IPS-20b (cell line): ENCODE results near the gene SYCE1.
"Not testable (repeated sequence)": the region's sequence is repeated elsewhere in the genome, so short reads cannot be mapped to it uniquely, and the experiment has no call there.

Source experiments
- H3K27ac ChIP-seq: one replicate; pipeline ENCODE4 v1.5.1; 2013; ENCODE audit warnings: low read length
- H3K27me3 ChIP-seq: 2 replicates; pipeline ENCODE4 v1.6.1; 2013; ENCODE audit warnings: mild to moderate bottlenecking, low read length, inconsistent platforms; ENCODE audit not compliant: insufficient read depth
- H3K36me3 ChIP-seq: 2 replicates; pipeline ENCODE4 v1.6.1; 2013; ENCODE audit warnings: low read depth, mild to moderate bottlenecking, inconsistent platforms, low read length, moderate library complexity; ENCODE audit not compliant: insufficient read depth
- H3K4me1 ChIP-seq: 2 replicates; pipeline ENCODE4 v1.6.1; 2013; ENCODE audit warnings: mild to moderate bottlenecking, control low read depth, inconsistent platforms, low read length, moderate library complexity; ENCODE audit not compliant: insufficient read depth
- H3K4me3 ChIP-seq: 2 replicates; pipeline ENCODE4 v1.5.1; 2013; ENCODE audit warnings: mild to moderate bottlenecking, low read length, inconsistent platforms
- H3K9ac ChIP-seq: 2 replicates; pipeline ENCODE4 v1.6.1; 2013; ENCODE audit warnings: low read depth, mild to moderate bottlenecking, inconsistent platforms, low read length, moderate library complexity
- H3K9me3 ChIP-seq: 2 replicates; pipeline ENCODE4 v1.6.1; 2013; ENCODE audit warnings: mild to moderate bottlenecking, low read depth, low read length, inconsistent platforms; ENCODE audit not compliant: insufficient read depth

Gene SYCE1

GRCh38 chr10:133565441-133566294 lies at the start of gene SYCE1:
Gene SYCE1, minus strand, starts transcription at chr10:133565583. Its CDS starts 54 bp downstream, at chr10:133565529.
- H3K4me3 ChIP-seq = no peak within 1 kb of the TSS
- no peaks in the 10 kb centered on the region for H3K36me3 ChIP-seq
- no peak within 1 kb of the TSS for H3K27ac ChIP-seq
- H3K9ac ChIP-seq = no peak within 1 kb of the TSS
- H3K4me1 ChIP-seq = no peaks in the 10 kb centered on the region
- peaks cover 69% of the 10 kb centered on the region for H3K9me3 ChIP-seq
- H3K27me3 ChIP-seq = peaks cover 4% of the 10 kb centered on the region

- Histone ChIP-seq H3K36me3 (no peaks in the 10 kb centered on the region), H3K27ac (no peak overlapping the region), H3K4me1 (no peaks in the 10 kb centered on the region), H3K9ac (no peak overlapping the region), H3K9me3 (peaks cover 93% of the 10 kb centered on the region), H3K4me3 (no peak overlapping the region), H3K27me3 (no peaks in the 10 kb centered on the region)
Measured at GRCh38 chr10:133614830-133615580, 49.6 kb upstream of the SYCE1 start.

- peaks cover 93% of the 10 kb centered on the region for H3K9me3 ChIP-seq
- no peaks in the 10 kb centered on the region for H3K27me3 ChIP-seq
- no peak overlapping the region for H3K27ac ChIP-seq
- no peak overlapping the region for H3K9ac ChIP-seq
- no peak overlapping the region for H3K4me3 ChIP-seq
- H3K36me3 ChIP-seq = no peaks in the 10 kb centered on the region
- H3K4me1 ChIP-seq = no peaks in the 10 kb centered on the region
Measured at GRCh38 chr10:133613699-133614098, 48.3 kb upstream of the SYCE1 start.

DNA sequence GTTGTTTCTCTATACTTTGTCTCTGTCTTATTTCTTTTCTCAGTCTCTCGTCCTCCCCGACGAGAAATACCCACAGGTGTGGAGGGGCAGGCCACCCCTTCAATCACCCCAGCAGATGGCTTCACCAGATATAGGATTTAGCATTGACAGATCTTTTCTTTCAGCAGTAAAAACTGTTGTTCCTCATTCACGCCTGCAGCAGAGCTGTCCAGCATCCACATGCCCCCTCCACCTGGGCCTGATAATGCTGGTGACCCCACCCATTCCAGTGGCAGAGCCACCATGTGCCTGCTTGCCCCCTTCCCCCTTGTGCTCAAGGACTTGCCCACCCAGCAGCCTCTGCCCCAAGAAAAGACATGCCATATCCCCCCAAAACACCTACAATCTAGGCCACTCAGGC lies 45.7 kb upstream of the SYCE1 start:
- H3K9me3 ChIP-seq = peaks cover 93% of the 10 kb centered on the region
- H3K4me1 ChIP-seq = no peaks in the 10 kb centered on the region
- H3K27ac ChIP-seq = no peak overlapping the region
- no peaks in the 10 kb centered on the region for H3K27me3 ChIP-seq
- H3K9ac ChIP-seq = no peak overlapping the region
- H3K4me3 ChIP-seq = no peak overlapping the region
- no peaks in the 10 kb centered on the region for H3K36me3 ChIP-seq

DNA sequence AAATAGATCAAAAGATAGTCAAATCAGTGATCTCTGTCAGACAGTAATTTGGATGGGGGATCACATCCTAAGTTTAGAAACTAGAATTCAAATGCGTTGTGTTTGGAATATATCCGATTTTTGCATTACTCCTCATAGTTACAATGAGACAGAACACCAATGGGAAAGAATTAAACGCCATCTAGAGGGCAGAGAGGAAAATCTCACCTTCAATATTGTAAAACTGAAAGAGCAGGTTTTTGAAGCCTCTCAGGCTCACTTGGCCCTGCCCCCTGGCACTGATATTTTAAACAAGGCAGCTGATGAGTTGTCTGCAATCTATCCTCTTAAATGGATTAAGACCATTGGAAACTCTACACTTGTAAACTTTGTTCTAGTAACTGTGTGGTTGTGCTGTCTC lies 43.5 kb upstream of the SYCE1 start:
- Histone ChIP-seq H3K9me3 (peaks cover 93% of the 10 kb centered on the region), H3K27me3 (no peaks in the 10 kb centered on the region), H3K9ac (no peak overlapping the region)

GRCh38 chr10:133603434-133603833 lies 38.1 kb upstream of the SYCE1 start:
- not testable (repeated sequence) for H3K36me3 ChIP-seq, H3K27me3 ChIP-seq, H3K4me3 ChIP-seq, H3K9ac ChIP-seq, H3K27ac ChIP-seq, H3K4me1 ChIP-seq
- peaks cover 94% of the 10 kb centered on the region for H3K9me3 ChIP-seq

More for the DNA sequence above, 43.5 kb upstream of the SYCE1 start:
- Histone ChIP-seq H3K4me1 (no peaks in the 10 kb centered on the region), H3K36me3 (no peaks in the 10 kb centered on the region), H3K4me3 (no peak overlapping the region), H3K27ac (no peak overlapping the region)

DNA sequence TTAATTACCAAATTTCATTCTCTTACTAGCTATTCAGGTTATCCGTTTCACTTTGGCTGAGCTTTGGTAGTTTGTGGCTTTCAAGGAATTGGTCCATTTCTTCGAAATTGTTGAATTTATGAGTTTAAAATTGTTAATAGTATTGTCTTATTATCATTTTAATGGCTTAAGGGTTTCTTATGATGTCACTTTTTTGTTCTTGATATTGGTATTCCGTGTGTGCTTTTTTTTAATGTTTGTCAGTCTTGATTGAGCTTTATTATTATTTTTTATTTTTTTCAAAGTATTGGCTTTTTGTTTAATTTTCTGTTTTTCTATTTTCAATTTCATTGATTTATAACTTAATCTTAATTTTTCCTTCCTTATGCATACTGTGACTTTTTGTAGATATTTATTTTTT lies 35.3 kb upstream of the SYCE1 start:
- H3K36me3 ChIP-seq = no peaks in the 10 kb centered on the region
- H3K9me3 ChIP-seq = peaks cover 94% of the 10 kb centered on the region
- H3K4me1 ChIP-seq = no peaks in the 10 kb centered on the region
- H3K4me3 ChIP-seq = no peak overlapping the region
- H3K27ac ChIP-seq = no peak overlapping the region
- no peaks in the 10 kb centered on the region for H3K27me3 ChIP-seq
- H3K9ac ChIP-seq = no peak overlapping the region

GRCh38 chr10:133599869-133600268 lies 34.5 kb upstream of the SYCE1 start:
- not testable (repeated sequence) for H3K27ac ChIP-seq, H3K4me3 ChIP-seq, H3K9ac ChIP-seq, H3K27me3 ChIP-seq, H3K36me3 ChIP-seq, H3K4me1 ChIP-seq
- H3K9me3 ChIP-seq = peaks cover 94% of the 10 kb centered on the region

- Histone ChIP-seq H3K4me1 (no peaks in the 10 kb centered on the region), H3K36me3 (no peaks in the 10 kb centered on the region), H3K9me3 (peaks cover 97% of the 10 kb centered on the region), H3K27ac (no peak overlapping the region), H3K27me3 (no peaks in the 10 kb centered on the region), H3K9ac (no peak overlapping the region), H3K4me3 (no peak overlapping the region)
Measured at GRCh38 chr10:133592716-133593115, 27.3 kb upstream of the SYCE1 start.

- H3K4me1 ChIP-seq = no peaks in the 10 kb centered on the region
- H3K9ac ChIP-seq = no peak overlapping the region
- H3K36me3 ChIP-seq = no peaks in the 10 kb centered on the region
- no peak overlapping the region for H3K27ac ChIP-seq
- no peaks in the 10 kb centered on the region for H3K27me3 ChIP-seq
- H3K4me3 ChIP-seq = no peak overlapping the region
- H3K9me3 ChIP-seq = peaks cover 91% of the 10 kb centered on the region
Measured at GRCh38 chr10:133590970-133591359, 25.6 kb upstream of the SYCE1 start.

GRCh38 chr10:133590226-133590969 lies 25.0 kb upstream of the SYCE1 start:
- Histone ChIP-seq H3K27ac (no peak overlapping the region), H3K9me3 (peaks cover 86% of the 10 kb centered on the region), H3K27me3 (no peaks in the 10 kb centered on the region), H3K4me3 (no peak overlapping the region), H3K36me3 (no peaks in the 10 kb centered on the region), H3K4me1 (no peaks in the 10 kb centered on the region), H3K9ac (no peak overlapping the region)
